Tibial artery (tissue), 4 donors: ENCODE measurements around the gene AATF.

Experiments used
- DNase-seq, 2 donors: peaks; one replicate each; pipeline ENCODE4 v3.0.0-alpha.2; 2019
- H3K27ac ChIP-seq, 2 donors: fragments of 200-600 bp; sonication (generic) in 1 of 2; 1 replicate in 1 of 2; 2 replicates in 1 of 2; pipeline ENCODE4 v1.5.1; 2018 to 2019; ENCODE audit warnings: mild to moderate bottlenecking in 1 of 2
- H3K27me3 ChIP-seq, 2 donors: fragments of 200-600 bp; sonication (generic) in 1 of 2; one replicate each; pipeline versions ENCODE4 v1.5.1 to v1.6.0; 2016 to 2019
- H3K36me3 ChIP-seq, 3 donors: fragments of 200-600 bp; sonication (generic) in 2 of 3; one replicate each; pipeline ENCODE4 v1.5.1; 2016 to 2019; ENCODE audit warnings: mild to moderate bottlenecking in 2 of 3
- H3K4me1 ChIP-seq, 4 donors: fragments of 200-600 bp; sonication (generic) in 2 of 4; 1 replicate in 3 of 4; 2 replicates in 1 of 4; pipeline ENCODE4 v1.5.1; 2016 to 2019
- H3K4me3 ChIP-seq, 2 donors: fragments of 200-600 bp; sonication (generic) in 1 of 2; 1 replicate in 1 of 2; 2 replicates in 1 of 2; pipeline ENCODE4 v1.5.1; 2018 to 2019; ENCODE audit warnings: mild to moderate bottlenecking in 2 of 2
- H3K9me3 ChIP-seq, 3 donors: fragments of 200-600 bp; sonication (generic) in 1 of 3; one replicate each; pipeline ENCODE4 v1.5.1; 2016 to 2019
- intact Hi-C: fragments of 100-400 bp; cut with DNase I; formaldehyde crosslinking; loops from one replicate; pipeline ENCODE4 v1.15.0; 2023; ENCODE audit warnings: low total_unique reads
- TF ChIP-seq, protein P1 (sequence below), 2 experiments: fragments of 200-600 bp in 1 of 2; fragments of 450-650 bp in 1 of 2; IDR thresholded peaks; one replicate each; pipeline ENCODE4 v1.5.1; 2017 to 2019; ENCODE audit warnings: antibody characterized with exemption in 2 of 2, mild to moderate bottlenecking in 1 of 2, moderate library complexity in 1 of 2

AATF gene

DNA sequence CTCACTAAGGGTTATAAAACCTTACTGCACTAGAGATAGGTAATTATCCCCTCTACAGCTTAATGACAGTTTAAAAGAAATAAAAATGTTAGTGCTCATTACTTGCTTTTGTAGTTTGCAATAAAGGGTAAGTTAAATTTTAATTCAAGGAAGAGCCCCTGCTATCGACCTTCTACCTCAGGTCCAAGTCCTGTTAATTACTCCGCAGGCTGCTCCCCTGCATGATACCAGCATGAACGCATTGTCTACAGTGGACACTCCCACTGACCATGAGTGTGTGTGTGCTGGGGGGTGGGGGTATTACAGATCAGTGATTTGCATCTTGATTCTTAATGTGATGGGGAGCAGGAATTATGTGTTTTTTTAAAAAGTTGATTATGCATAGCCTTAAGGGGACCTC, 103.1 kb downstream of the AATF start:
- Histone ChIP-seq H3K9me3 (no peaks in the 10 kb centered on the region), H3K4me1 (peaks cover 0 to 4% (median 0%) of the 10 kb centered on the region in 4 donors), H3K27me3 (no peaks in the 10 kb centered on the region), H3K27ac (no peak overlapping the region), H3K4me3 (no peak overlapping the region), H3K36me3 (peaks cover 17 to 53% (median 28%) of the 10 kb centered on the region in 3 donors)
- TF ChIP-seq, protein P1, sequence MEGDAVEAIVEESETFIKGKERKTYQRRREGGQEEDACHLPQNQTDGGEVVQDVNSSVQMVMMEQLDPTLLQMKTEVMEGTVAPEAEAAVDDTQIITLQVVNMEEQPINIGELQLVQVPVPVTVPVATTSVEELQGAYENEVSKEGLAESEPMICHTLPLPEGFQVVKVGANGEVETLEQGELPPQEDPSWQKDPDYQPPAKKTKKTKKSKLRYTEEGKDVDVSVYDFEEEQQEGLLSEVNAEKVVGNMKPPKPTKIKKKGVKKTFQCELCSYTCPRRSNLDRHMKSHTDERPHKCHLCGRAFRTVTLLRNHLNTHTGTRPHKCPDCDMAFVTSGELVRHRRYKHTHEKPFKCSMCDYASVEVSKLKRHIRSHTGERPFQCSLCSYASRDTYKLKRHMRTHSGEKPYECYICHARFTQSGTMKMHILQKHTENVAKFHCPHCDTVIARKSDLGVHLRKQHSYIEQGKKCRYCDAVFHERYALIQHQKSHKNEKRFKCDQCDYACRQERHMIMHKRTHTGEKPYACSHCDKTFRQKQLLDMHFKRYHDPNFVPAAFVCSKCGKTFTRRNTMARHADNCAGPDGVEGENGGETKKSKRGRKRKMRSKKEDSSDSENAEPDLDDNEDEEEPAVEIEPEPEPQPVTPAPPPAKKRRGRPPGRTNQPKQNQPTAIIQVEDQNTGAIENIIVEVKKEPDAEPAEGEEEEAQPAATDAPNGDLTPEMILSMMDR (IDR thresholded peaks at IDR 0.05): no peak
- intact Hi-C loops: no loop called here
- no peak for DNase-seq

GRCh38 chr17:37052450-37052849, 103.7 kb downstream of the AATF start:
- DNase-seq: no peak
- Histone ChIP-seq H3K9me3 (no peaks in the 10 kb centered on the region), H3K4me3 (no peak overlapping the region), H3K27ac (no peak overlapping the region), H3K36me3 (peaks cover 20 to 59% (median 31%) of the 10 kb centered on the region in 3 donors), H3K27me3 (no peaks in the 10 kb centered on the region), H3K4me1 (peaks cover 0 to 2% (median 0%) of the 10 kb centered on the region in 4 donors)
- intact Hi-C loops: no loop called here
- TF ChIP-seq, protein P1 (IDR thresholded peaks at IDR 0.05): no peak

DNA sequence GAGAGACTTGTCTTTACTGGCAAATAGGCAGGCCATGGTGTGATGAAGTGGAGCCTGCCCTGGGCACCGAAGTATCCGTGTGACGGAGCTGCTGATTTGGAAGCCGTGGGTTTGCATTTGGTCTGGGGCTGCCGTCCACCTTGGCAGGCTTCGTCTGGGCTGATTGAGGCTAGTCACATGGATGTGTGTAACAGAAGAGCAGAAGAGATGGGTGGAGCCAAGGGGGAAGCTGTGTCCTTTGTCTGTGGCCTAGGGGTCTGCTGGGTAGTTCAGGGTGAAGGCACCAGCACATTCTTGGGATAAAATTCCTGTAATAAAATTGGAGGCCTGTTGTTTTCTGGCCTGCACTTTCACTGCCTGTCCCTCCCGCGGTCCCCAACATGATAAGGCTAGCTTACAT, 106.1 kb downstream of the AATF start:
- TF ChIP-seq, protein P1 (IDR thresholded peaks at IDR 0.05): no peak
- peaks cover 20 to 64% (median 39%) of the 10 kb centered on the region in 3 donors for H3K36me3 ChIP-seq
- no peaks in the 10 kb centered on the region for H3K27me3 ChIP-seq
- no peak overlapping the region for H3K4me3 ChIP-seq
- H3K9me3 ChIP-seq: no peaks in the 10 kb centered on the region
- intact Hi-C loops: no loop called here
- DNase-seq: no peak
- H3K4me1 ChIP-seq: no peaks in the 10 kb centered on the region
- no peak overlapping the region for H3K27ac ChIP-seq

DNA sequence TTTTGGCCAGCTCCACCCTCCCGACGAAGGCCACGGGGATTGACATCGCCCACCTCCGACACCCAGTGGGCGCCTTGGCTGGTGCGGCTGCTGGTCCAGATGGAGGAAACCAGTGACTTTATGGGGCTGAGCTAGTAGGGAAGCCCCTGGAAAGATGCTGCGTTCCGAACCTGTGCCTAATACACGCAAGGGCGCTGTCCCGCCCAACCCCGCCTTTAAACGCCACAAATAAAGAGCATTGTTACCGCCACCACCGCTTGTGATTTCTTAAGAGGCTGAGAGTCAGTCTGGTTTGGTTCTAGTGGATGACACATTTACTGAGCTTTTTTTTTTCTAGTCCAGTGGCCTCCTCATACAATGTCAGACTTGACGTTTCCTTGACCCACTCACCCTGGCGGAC, 107.9 kb downstream of the AATF start:
- Histone ChIP-seq H3K27ac (no peak overlapping the region), H3K27me3 (no peaks in the 10 kb centered on the region), H3K4me3 (no peak overlapping the region), H3K36me3 (peaks cover 14 to 52% (median 33%) of the 10 kb centered on the region in 3 donors), H3K9me3 (no peaks in the 10 kb centered on the region), H3K4me1 (no peaks in the 10 kb centered on the region)
- intact Hi-C loops: no loop called here
- DNase-seq: no peak
- TF ChIP-seq, protein P1 (IDR thresholded peaks at IDR 0.05): no peak

- intact Hi-C loops: no loop called here
- H3K4me1 ChIP-seq: no peaks in the 10 kb centered on the region
- DNase-seq: no peak
- H3K9me3 ChIP-seq: no peaks in the 10 kb centered on the region
- no peak overlapping the region for H3K4me3 ChIP-seq
- H3K36me3 ChIP-seq: peaks cover 8 to 35% (median 23%) of the 10 kb centered on the region in 3 donors
- H3K27me3 ChIP-seq: peaks cover 0 to 6% of the 10 kb centered on the region in 2 donors
- no peak overlapping the region for H3K27ac ChIP-seq
- TF ChIP-seq, protein P1 (IDR thresholded peaks at IDR 0.05): no peak
Observed at GRCh38 chr17:37059493-37059892, 110.7 kb downstream of the AATF start.

GRCh38 chr17:37060094-37060493, 111.3 kb downstream of the AATF start:
- no peaks in the 10 kb centered on the region for H3K4me1 ChIP-seq
- TF ChIP-seq, protein P1 (IDR thresholded peaks at IDR 0.05): no peak
- H3K27ac ChIP-seq: no peak overlapping the region
- no peaks in the 10 kb centered on the region for H3K9me3 ChIP-seq
- peaks cover 8 to 29% (median 20%) of the 10 kb centered on the region in 3 donors for H3K36me3 ChIP-seq
- H3K27me3 ChIP-seq: peaks cover 0 to 12% of the 10 kb centered on the region in 2 donors
- intact Hi-C loops: no loop called here
- no peak for DNase-seq
- no peak overlapping the region for H3K4me3 ChIP-seq
